Sciatic nerve (tissue), 2 donors: Measurements from ENCODE around the gene C11orf91. TPM values are rescaled to one million over a fixed set of nuclear protein-coding genes. Genes with fewer than 3 reads are reported as not detected.
A peak's percentile ranks its signal among the peaks of the same experiment; 100 is the strongest.
"Not testable (repeated sequence)": the region's sequence is repeated elsewhere in the genome, so short reads cannot be mapped to it uniquely, and the experiment has no call there.

Experiments
- ATAC-seq: fragments of 200-7000 bp; cut with Tn5 transposase; one replicate; pipeline ENCODE4 v1.9.1; 2020; ENCODE audit warnings: mild to moderate bottlenecking, moderate library complexity
- DNase-seq: peaks from one replicate; pipeline ENCODE4 v3.0.0-alpha.2; 2020; ENCODE audit warnings: low spot score
- intact Hi-C: fragments of 100-400 bp; cut with DNase I; formaldehyde crosslinking; loops from one replicate; pipeline ENCODE4 v1.14.2; 2022
- total RNA-seq: library from RNA; stranded (reverse); fragmentation: NEBNext Ultra II Directional; extraction: Animal tissue kit (Norgen Biotek cat#: 25700); gene quantifications from one replicate; pipeline ENCODE4 v1.2.1, GENCODE V29; 2021
- donor health status: DM: no; HTN: no; CAD: no.
- donor health status: DM: no; HTN: no; CAD: no.

C11orf91 gene
- total RNA-seq: not detected

GRCh38 chr11:33700502-33701271, at the start of gene C11orf91:
C11orf91 (minus strand) TSS chr11:33700826; CDS start chr11:33700740, 86 bp downstream.
- intact Hi-C loops: loop anchor here (5.0 kb wide), 2 partner anchors 37 to 1222 kb away; partner anchors contain the start of gene CD59
- DNase-seq (peak; percentile 99), ATAC-seq (peak; percentile 95)

GRCh38 chr11:33747979-33748378, 47.4 kb upstream of the C11orf91 start:
- intact Hi-C loops: no loop called here
- ATAC-seq: no peak

GRCh38 chr11:33743291-33743690, 42.7 kb upstream of the C11orf91 start:
- no peak for ATAC-seq
- intact Hi-C loops: no loop called here

More at GRCh38 chr11:33747979-33748378, 47.4 kb upstream of the C11orf91 start:
- no peak for DNase-seq

GRCh38 chr11:33742249-33742851, 41.7 kb upstream of the C11orf91 start:
- intact Hi-C loops: no loop called here
- DNase-seq (no peak), ATAC-seq (peak; percentile 67)

More at GRCh38 chr11:33743291-33743690, 42.7 kb upstream of the C11orf91 start:
- no peak for DNase-seq

GRCh38 chr11:33741806-33742205, 41.2 kb upstream of the C11orf91 start:
- intact Hi-C loops: loop anchor here (2.0 kb wide), 1 partner anchor 375 kb away; no protein-coding TSS in a partner anchor
- no peak for DNase-seq
- ATAC-seq: no peak

- DNase-seq (peak; percentile 47), ATAC-seq (no peak)
- intact Hi-C loops: loop anchor here (5.0 kb wide), 1 partner anchor 35 kb away; the partner anchor contains the start of gene C11orf91
Measured at GRCh38 chr11:33737362-33737821, 36.8 kb upstream of the C11orf91 start.

GRCh38 chr11:33736148-33736812, 35.7 kb upstream of the C11orf91 start, which contains the start of gene CD59:
CD59 (minus strand) TSS chr11:33736423; CDS start chr11:33722445, 13,978 bp downstream.
- ATAC-seq (peak; percentile 98), DNase-seq (peak; percentile 99)
- intact Hi-C loops: loop anchor here (5.0 kb wide), 1 partner anchor 34 kb away; the partner anchor contains the start of gene C11orf91

GRCh38 chr11:33735271-33736147, 34.9 kb upstream of the C11orf91 start:
- DNase-seq: peak; percentile 69
- peak; percentile 20 for ATAC-seq
- intact Hi-C loops: loop anchor here (5.0 kb wide), 1 partner anchor 33 kb away; the partner anchor contains the start of gene C11orf91

- peak; percentile 61 for DNase-seq
- intact Hi-C loops: loop anchor here (5.0 kb wide), 1 partner anchor 32 kb away; the partner anchor contains the start of gene C11orf91
- ATAC-seq: no peak
Measured at GRCh38 chr11:33734441-33735270, 34.0 kb upstream of the C11orf91 start.

- DNase-seq: no peak
- intact Hi-C loops: no loop called here
- no peak for ATAC-seq
Measured at GRCh38 chr11:33733980-33734379, 33.4 kb upstream of the C11orf91 start.

- intact Hi-C loops: no loop called here
- DNase-seq: no peak
- ATAC-seq: no peak
Measured at GRCh38 chr11:33731723-33732531, 31.3 kb upstream of the C11orf91 start.

GRCh38 chr11:33730716-33731115, 30.1 kb upstream of the C11orf91 start:
- no peak for DNase-seq
- no peak for ATAC-seq
- intact Hi-C loops: no loop called here

GRCh38 chr11:33729072-33729664, 28.5 kb upstream of the C11orf91 start:
- ATAC-seq, intact Hi-C loops, DNase-seq: not testable (repeated sequence)

- DNase-seq, intact Hi-C loops, ATAC-seq: not testable (repeated sequence)
Measured at GRCh38 chr11:33727539-33727938, 26.9 kb upstream of the C11orf91 start.

- no peak for ATAC-seq
- intact Hi-C loops: no loop called here
- DNase-seq: no peak
Measured at GRCh38 chr11:33725496-33725895, 24.9 kb upstream of the C11orf91 start.

- intact Hi-C loops: no loop called here
- ATAC-seq (peak; percentile 88), DNase-seq (no peak)
Measured at GRCh38 chr11:33724644-33725035, 24.0 kb upstream of the C11orf91 start.
